Measurements from ENCODE around the gene RSU1.

The RSU1 gene

DNA sequence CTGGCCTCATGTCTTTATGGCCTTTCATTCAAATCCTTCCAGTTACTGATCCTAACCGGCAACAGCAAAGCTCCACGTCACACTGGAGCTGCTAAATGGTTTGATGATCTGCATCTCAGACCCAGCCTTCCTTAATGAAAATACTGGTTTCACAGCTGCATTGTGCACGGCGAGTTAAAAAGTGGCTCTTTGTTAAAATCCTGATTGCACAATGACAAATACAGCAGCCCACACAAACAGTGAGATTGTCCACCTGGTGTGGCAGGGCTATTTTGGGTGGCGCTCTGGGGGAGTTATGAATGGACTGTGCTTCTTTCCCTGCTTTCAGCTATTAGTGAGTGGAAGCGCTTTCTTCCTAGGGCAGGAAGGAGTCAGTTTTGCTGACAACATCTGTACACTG lies 232.1 kb downstream of the RSU1 start:
- DNase-seq, result no peak

DNA sequence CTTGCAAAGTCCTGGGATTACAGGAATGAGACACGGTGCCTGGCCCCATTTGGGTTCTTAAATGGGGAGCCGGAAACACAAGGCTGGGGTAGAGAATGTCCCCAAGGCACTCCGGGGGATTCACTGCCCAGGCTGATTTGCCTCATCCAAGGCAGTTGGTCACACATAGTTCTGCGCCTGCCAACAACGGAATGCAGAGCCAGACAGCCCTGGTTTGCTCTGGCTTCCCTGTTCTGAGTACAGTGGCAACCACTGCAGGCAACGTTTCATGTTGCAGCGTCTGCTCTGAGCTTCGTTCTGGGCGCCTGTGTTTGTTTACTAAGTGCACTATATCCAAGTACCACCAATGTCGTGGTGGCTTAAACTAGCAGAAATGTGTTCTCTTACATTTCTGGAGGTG lies 233.8 kb downstream of the RSU1 start:
- DNase-seq, result no peak

DNA sequence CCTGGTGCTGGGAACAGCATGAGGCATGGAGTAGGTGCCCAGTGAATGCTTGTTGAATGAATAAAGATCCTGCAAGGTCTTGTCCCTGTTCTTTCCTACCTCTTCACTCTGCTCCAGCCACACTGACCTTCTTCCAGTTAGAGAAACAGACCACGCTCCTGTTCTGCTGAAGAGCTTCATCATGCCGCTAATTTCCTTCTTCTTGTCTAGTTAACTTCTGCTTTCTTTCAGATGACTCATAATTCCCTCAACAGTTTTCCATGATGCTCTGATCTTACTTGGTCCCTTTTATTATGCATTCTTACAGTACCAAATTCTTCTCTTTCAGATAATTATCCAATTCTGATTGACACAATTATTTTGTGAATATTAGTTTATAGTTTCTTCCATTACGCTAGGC lies 236.0 kb downstream of the RSU1 start:
- DNase-seq, result no peak

DNA sequence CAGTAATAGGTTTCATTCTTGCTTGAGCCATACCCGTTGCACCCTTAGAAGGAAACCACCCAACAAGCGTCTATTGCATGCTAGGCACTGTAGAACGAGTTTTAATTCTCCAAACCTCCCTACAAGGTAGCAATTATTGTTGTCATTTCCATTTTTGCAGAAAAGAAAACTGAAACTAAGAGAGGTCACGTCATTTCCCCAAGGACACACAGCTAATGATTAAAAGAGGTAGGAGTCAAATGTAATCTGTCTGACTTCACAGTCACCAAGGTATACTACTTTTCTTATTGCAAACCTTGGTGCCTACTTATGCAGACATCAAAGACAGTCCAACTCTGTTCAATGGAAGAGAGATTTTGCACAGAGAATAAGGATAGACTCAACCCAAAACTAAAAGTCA lies 246.5 kb downstream of the RSU1 start:
- DNase-seq, result no peak

DNA sequence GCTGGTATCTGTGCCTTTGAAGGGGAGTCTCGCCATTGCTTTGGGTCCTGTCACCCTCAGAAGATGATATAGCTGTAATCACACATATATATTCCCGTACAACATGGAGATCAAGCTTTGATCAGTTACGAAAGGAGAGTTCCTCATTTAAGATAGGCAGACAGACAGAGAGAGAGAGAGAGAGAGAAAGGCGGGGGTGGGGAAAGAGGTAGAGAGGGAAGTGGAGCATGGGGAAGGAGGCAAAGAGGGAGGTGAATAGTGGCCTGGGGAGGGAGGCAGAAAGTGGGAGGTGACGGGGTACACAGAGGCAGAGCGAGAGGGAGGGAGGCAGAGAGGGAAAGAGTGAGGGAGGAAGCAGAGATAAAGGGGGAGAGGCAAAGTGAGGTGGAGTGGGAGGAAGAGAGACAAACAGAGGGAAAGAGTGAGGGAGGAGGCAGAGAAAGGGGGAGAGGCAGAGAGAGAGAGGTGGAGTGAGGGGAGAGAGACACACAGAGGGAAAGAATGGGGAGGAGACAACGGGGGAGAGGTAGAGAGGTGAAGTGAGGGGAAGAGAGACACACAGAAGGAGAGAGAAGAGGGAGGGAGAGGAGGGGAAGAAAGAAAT lies 250.9 kb downstream of the RSU1 start:
- no peak for DNase-seq

DNA sequence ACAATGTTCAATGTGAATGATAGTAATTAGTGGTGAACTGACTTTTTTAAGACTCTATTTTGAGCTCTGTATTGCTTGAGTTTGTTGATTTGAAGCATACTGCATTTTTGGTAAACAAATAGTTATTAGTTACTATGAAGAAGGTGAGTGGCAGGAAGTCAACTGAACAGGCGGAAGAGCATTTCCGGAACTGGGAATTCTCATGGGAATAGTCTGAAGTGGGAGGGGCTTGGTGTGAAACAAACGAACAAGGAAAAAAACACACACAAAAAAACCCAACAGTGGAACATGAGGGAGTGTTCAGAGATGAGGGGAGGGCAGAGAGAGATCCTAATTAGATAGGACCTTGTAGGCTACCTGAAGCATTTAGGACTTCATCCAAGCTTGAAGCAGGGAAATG lies 251.6 kb downstream of the RSU1 start:
- DNase-seq, result no peak

DNA sequence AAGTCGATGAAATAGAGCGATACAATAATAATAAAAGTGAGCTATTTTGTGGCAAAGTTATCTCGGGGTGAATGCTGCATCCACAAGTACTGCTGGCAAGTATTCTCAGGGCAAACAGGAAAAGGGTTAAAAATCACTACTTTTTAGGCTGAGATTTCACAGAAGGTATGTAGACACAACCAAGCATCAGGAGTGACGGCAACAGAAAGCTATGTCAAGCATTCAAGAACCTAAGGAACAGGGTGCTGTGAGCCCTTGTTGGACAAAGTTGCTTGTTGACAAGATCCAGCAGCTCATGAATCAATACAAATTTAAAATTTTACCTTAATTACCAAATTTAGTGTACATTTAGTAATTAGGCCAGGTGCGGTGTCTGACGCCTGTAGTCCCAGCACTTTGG lies 254.3 kb downstream of the RSU1 start:
- no peak for DNase-seq

DNA sequence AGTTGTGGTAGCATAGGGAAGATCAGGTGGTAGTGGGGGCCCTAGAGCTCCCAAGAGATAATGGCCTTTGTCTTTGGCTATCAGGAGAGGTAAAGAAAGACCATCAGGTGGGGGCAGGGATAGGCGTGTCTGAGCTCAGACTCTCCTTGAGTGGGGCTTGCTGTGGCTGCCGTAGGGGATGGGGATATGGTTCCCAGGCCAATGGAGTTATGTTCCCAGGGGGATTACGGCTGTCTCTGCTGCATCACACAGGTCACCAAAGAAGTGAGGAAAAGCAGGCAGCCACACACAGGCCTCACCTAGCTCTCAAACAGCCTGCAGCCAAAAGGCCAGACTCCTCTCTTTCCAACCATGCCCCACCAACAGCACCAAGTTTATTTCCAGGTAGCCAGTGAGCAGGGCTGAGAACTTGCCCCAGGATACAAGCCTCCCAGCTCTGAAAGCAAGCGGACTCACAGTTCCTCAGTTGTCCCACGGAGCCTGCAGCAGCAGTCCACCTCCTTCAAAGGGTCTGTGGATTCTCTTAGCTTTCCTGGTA lies 257.9 kb downstream of the RSU1 start:
- DNase-seq, result no peak

DNA sequence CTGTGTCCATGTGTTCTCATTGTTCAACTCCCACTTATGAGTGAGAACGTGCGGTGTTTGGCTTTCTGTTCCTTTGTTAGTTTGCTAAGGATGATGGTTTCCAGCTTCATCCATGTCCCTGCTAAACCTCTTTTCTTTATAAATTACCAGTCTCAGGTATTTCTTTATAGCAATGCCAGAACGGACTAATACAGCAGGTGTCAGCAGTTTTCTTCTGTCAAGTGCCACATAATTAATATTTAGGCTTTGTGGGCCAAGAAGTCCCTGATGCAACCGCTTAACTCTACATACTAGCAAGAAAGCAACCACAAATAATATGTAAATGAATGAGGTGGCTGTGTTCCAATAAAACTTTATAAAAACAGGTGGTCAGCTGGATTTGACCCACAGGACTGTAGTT lies 269.3 kb downstream of the RSU1 start:
- no peak for DNase-seq

DNA sequence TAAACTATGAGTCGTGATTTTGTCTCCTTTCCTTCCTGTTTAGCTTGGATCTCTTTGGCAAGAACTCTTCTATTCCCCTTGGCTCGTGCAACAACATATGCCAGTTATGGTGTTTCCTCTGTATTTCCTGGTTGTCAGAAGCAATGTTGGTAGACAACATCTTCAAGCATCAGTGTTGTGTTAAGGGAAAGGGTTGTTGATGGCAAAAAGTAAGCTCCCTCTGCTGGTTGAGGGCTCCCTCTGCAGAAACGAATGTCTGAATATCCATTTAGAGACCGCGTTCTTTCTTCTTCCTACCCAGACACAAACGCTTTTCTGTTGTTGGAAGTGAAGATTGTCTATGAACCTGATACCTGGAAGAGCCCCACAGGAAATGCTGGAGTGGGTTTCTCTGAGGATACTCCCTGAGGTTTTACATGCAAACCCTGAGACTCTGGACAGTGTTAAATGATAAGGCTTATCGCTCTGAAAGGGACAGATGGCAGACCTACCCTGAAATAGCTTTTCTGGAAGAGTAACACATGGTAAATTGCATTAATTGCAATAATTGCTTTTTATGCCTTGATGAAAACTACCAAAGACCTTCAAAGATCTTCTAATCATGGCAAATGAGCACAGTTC lies 272.0 kb downstream of the RSU1 start:
- peak; percentile 47 for DNase-seq

DNA sequence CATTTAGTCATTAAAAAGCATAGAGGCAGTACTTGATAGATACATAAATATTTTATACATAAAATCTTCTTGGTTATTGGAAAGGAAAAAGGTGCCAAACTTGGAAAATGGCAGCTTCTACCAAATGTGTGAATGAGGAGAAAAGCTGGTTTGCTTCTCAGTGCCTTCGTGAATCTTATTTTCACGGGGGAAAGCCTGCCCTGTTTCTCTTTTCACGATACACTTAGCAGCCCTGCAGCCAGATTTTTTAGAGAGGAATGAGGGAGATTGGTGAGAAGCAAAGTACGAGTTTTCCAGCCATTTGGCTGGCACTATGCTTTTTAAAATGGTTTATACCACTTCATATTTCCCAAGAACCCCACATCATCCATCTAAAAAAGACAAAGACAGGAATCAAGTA lies 272.6 kb downstream of the RSU1 start:
- DNase-seq, result no peak

DNA sequence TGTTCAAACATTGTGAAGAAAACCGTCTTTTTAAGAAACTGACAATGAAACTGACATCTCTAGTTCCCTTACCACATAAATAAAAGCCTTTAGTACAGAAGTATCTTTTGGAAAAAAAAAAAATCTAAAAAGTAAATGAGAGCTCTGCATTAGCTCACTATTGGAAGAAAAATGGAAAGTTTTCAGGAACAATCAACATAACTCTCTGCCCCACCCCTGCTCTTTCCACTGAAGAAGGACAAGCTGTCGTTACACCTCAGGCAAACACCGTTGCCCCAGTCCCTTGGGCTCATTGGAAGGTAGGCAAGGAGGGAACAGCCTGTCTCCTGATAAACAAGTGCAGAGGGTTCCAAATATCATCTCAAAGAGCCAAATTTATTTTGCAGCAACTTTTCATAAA lies 273.1 kb downstream of the RSU1 start:
- DNase-seq, result no peak
